ENCODE data around the gene SLC4A4. TPM values are rescaled to one million over a fixed set of nuclear protein-coding genes. Genes with fewer than 3 reads are reported as not detected.

Gene SLC4A4
- total RNA-seq, 1 experiment from 2014 or later, result 1.1 TPM

GRCh38 chr4:71355971-71356370 lies 17.2 kb downstream of the SLC4A4 start:
- POLR2A ChIA-PET, result no interaction called here
- Mint-ChIP-seq H3K36me3 (no peaks in the 10 kb centered on the region), H3K4me1 (no peaks in the 10 kb centered on the region), H3K9me3 (no peaks in the 10 kb centered on the region), H3K27me3 (ENCODE audit: low read depth) (no peaks in the 10 kb centered on the region), H3K4me3 (no peak overlapping the region), H3K27ac (no peak overlapping the region)
- CTCF ChIA-PET, result no interaction called here
- TF ChIP-seq ZNF416 (CRISPR knock-in tag; IDR thresholded peaks at IDR 0.05) (no peak), ZNF263 (CRISPR knock-in tag; IDR thresholded peaks at IDR 0.05; ENCODE audit: low read depth) (no peak), ZNF138 (CRISPR knock-in tag; conservative IDR thresholded peaks at IDR 0.05) (no peak), ZNF317 (CRISPR knock-in tag; IDR thresholded peaks at IDR 0.05; ENCODE audit: borderline replicate concordance, low read depth) (no peak), CDX4 (CRISPR knock-in tag; IDR thresholded peaks at IDR 0.05; ENCODE audit: borderline replicate concordance) (no peak), TEAD1 (CRISPR knock-in tag; IDR thresholded peaks at IDR 0.05) (no peak), MYBL2 (CRISPR knock-in tag; IDR thresholded peaks at IDR 0.05) (no peak), KAT7 (CRISPR knock-in tag; IDR thresholded peaks at IDR 0.05; ENCODE audit: borderline replicate concordance) (no peak), ATF3 (CRISPR knock-in tag; conservative IDR thresholded peaks at IDR 0.05) (no peak)
- ATAC-seq (no peak), DNase-seq (ENCODE audit: low spot score) (no peak)

DNA sequence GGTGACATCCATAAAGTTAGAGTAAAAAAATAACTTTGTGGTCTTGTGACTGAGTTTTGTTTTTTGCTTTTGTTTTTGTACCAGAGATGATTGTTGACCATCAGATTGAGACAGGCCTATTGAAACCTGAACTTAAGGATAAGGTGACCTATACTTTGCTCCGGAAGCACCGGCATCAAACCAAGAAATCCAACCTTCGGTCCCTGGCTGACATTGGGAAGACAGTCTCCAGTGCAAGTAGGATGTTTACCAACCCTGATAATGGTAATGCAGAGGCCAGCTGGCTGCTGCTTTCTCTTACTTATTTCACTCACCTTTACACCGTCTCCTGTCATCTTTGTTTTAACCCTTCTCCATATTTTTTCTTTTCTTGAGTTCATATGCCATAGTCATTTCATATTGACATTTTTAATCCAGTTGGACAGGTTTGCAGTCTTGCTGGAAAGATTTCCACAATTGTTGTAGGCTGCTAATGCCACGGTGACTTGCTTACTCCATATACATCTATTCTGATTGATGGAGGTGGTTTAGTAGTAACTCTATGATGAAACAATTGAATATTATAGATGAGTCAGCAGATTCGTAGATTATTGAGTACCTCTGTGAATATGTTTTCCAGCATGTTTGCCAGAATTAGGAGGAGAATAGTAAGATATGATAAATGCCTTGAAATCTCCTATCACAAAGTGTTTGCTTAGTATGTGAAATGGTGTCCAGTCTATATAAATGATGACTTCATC lies 18.3 kb downstream of the SLC4A4 start:
- no peaks in the 10 kb centered on the region for H3K27me3 Mint-ChIP-seq (ENCODE audit: low read depth)
- H3K4me1 Mint-ChIP-seq, result no peaks in the 10 kb centered on the region
- no peaks in the 10 kb centered on the region for H3K9me3 Mint-ChIP-seq
- no peak for DNase-seq (ENCODE audit: low spot score)
- TF ChIP-seq, protein P1, sequence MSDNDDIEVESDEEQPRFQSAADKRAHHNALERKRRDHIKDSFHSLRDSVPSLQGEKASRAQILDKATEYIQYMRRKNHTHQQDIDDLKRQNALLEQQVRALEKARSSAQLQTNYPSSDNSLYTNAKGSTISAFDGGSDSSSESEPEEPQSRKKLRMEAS (CRISPR knock-in tag; IDR thresholded peaks at IDR 0.05), result no peak
- no peak for TF ChIP-seq NR2C2 (CRISPR knock-in tag; IDR thresholded peaks at IDR 0.05)
- TF ChIP-seq ETV6 (CRISPR knock-in tag; IDR thresholded peaks at IDR 0.05), result no peak
- ChIA-PET CTCF (no interaction called here), POLR2A (no interaction called here)
- ATAC-seq, result no peak
- H3K36me3 Mint-ChIP-seq, result no peaks in the 10 kb centered on the region
- H3K4me3 Mint-ChIP-seq, result no peak overlapping the region
- H3K27ac Mint-ChIP-seq, result no peak overlapping the region

DNA sequence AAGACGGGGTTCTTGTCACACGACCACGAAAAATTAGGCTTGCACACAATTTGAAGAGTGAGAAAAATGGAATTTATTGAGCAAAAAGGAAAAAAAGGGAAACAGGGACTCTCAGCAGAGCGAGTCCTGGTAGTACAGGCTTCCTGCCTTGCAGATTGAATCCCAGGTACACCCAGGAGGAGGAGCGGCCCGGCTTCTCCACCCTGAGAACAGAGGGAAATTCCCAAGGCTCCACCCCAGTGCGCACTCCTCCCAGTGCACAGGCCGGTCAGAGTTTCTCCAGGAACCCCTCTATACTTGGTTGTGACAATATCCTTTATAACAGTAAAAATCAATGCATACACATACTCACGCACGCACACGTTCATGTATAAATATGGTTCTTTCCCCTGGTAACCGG lies 22.0 kb downstream of the SLC4A4 start:
- ChIA-PET CTCF (no interaction called here), POLR2A (no interaction called here)
- no peaks in the 10 kb centered on the region; the same call in 1 of the 2 replicates for H3K9me3 Mint-ChIP-seq
- no peak for TF ChIP-seq STAT6 (CRISPR knock-in tag; conservative IDR thresholded peaks at IDR 0.05; ENCODE audit: low read depth)
- TF ChIP-seq, protein P2, sequence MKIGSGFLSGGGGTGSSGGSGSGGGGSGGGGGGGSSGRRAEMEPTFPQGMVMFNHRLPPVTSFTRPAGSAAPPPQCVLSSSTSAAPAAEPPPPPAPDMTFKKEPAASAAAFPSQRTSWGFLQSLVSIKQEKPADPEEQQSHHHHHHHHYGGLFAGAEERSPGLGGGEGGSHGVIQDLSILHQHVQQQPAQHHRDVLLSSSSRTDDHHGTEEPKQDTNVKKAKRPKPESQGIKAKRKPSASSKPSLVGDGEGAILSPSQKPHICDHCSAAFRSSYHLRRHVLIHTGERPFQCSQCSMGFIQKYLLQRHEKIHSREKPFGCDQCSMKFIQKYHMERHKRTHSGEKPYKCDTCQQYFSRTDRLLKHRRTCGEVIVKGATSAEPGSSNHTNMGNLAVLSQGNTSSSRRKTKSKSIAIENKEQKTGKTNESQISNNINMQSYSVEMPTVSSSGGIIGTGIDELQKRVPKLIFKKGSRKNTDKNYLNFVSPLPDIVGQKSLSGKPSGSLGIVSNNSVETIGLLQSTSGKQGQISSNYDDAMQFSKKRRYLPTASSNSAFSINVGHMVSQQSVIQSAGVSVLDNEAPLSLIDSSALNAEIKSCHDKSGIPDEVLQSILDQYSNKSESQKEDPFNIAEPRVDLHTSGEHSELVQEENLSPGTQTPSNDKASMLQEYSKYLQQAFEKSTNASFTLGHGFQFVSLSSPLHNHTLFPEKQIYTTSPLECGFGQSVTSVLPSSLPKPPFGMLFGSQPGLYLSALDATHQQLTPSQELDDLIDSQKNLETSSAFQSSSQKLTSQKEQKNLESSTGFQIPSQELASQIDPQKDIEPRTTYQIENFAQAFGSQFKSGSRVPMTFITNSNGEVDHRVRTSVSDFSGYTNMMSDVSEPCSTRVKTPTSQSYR (CRISPR knock-in tag; IDR thresholded peaks at IDR 0.05), result no peak
- no peak for TF ChIP-seq HMGXB4 (CRISPR knock-in tag; IDR thresholded peaks at IDR 0.05)
- no peak for TF ChIP-seq ZNF263 (CRISPR knock-in tag; IDR thresholded peaks at IDR 0.05; ENCODE audit: low read depth)
- TF ChIP-seq SP1 (CRISPR knock-in tag; conservative IDR thresholded peaks at IDR 0.05), result no peak
- TF ChIP-seq OVOL2 (CRISPR knock-in tag; IDR thresholded peaks at IDR 0.05; ENCODE audit: borderline replicate concordance), result no peak
- TF ChIP-seq NR2C2 (CRISPR knock-in tag; IDR thresholded peaks at IDR 0.05), result no peak
- TF ChIP-seq ZSCAN18 (CRISPR knock-in tag; IDR thresholded peaks at IDR 0.05), result no peak
- TF ChIP-seq TCF7 (CRISPR knock-in tag; IDR thresholded peaks at IDR 0.05; ENCODE audit: low read depth), result no peak
- TF ChIP-seq, protein P3, sequence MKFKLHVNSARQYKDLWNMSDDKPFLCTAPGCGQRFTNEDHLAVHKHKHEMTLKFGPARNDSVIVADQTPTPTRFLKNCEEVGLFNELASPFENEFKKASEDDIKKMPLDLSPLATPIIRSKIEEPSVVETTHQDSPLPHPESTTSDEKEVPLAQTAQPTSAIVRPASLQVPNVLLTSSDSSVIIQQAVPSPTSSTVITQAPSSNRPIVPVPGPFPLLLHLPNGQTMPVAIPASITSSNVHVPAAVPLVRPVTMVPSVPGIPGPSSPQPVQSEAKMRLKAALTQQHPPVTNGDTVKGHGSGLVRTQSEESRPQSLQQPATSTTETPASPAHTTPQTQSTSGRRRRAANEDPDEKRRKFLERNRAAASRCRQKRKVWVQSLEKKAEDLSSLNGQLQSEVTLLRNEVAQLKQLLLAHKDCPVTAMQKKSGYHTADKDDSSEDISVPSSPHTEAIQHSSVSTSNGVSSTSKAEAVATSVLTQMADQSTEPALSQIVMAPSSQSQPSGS (CRISPR knock-in tag; IDR thresholded peaks at IDR 0.05; ENCODE audit: borderline replicate concordance, low read depth), result no peak

More for the DNA sequence above, 22.0 kb downstream of the SLC4A4 start:
- Mint-ChIP-seq H3K4me1 (no peaks in the 10 kb centered on the region), H3K36me3 (no peaks in the 10 kb centered on the region), H3K4me3 (no peak overlapping the region), H3K27me3 (ENCODE audit: low read depth) (no peaks in the 10 kb centered on the region), H3K27ac (no peak overlapping the region)
- DNase-seq (ENCODE audit: low spot score) (peak; percentile 16), ATAC-seq (peak; percentile 71)
